LNCaP clone FGC (cell line): ENCODE results near the gene ACTA2.

Experiments used
- DNase-seq: peaks from one replicate; pipeline ENCODE4 v3.0.0-alpha.2; 2011; ENCODE audit warnings: low read depth
- H3K4me3 ChIP-seq: 2 replicates; pipeline ENCODE4 v1.5.1; 2011; ENCODE audit warnings: mild to moderate bottlenecking, low read depth, low read length, control low read depth
- CTCF ChIP-seq: IDR thresholded peaks from 2 replicates; pipeline ENCODE4 v1.5.1; 2012; ENCODE audit warnings: mild to moderate bottlenecking; ENCODE audit not compliant: control insufficient read depth, insufficient read depth; ENCODE audit errors: extremely low read depth

Gene ACTA2

GRCh38 chr10:88994019-88994418 is 41.4 kb upstream of the ACTA2 start:
- DNase-seq: no peak
- TF ChIP-seq CTCF: no peak
- no peak overlapping the region for H3K4me3 ChIP-seq

DNA sequence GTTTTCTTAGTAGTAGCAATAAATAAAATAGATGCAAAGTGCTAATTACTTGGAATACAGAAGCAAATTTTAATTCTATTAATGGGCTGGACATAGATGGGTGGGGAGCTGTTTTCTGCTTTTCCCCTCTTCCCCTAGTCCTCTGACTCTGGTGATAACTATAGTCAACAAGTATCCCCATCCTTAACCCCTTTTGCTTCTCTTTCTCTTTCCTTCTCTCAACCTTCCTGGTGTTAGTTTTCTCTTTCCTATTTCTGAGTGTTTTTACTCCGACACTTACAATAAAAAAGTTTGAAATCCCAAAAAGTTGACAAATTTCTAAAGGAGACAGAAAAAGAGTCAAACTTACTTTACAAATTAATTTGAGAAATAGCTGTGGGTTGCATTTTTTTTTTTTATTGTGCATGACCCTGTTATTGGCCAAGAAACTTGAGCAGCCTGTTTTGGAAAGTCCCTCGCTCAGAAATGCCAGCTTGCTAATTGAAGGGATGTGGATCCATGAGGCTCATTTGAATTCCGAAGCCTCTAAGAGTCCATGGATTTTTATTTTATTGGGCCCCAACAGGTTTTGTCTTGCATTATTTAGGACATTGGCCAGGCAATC is 40.5 kb upstream of the ACTA2 start:
- no peak overlapping the region for H3K4me3 ChIP-seq
- peak; percentile 22 for DNase-seq

GRCh38 chr10:88991899-88992320 is 39.3 kb upstream of the ACTA2 start:
- peak overlapping the region; percentile 77 for H3K4me3 ChIP-seq

More for the DNA sequence above, 40.5 kb upstream of the ACTA2 start:
- no peak for TF ChIP-seq CTCF

GRCh38 chr10:88991161-88991898 is 38.8 kb upstream of the ACTA2 start:
- DNase-seq: no peak
- TF ChIP-seq CTCF: no peak
- H3K4me3 ChIP-seq: peak overlapping the region; percentile 77

More at GRCh38 chr10:88991899-88992320, 39.3 kb upstream of the ACTA2 start:
- no peak for TF ChIP-seq CTCF
- no peak for DNase-seq

GRCh38 chr10:88990384-88991160 is 38.0 kb upstream of the ACTA2 start, which contains the start of gene FAS:
FAS (plus strand) TSS chr10:88990798; CDS start chr10:88990877, 79 bp downstream.
- peak; percentile 43 for DNase-seq
- peak within 1 kb of the TSS; percentile 77 for H3K4me3 ChIP-seq
- no peak for TF ChIP-seq CTCF

- DNase-seq: no peak
- no peak for TF ChIP-seq CTCF
- H3K4me3 ChIP-seq: peak overlapping the region; percentile 77
Measured at GRCh38 chr10:88989824-88990383, 37.3 kb upstream of the ACTA2 start.
